Heart left ventricle (tissue), 13 donors: Measurements from ENCODE around the gene ASAP2.

Source experiments
- POLR2A ChIP-seq, 2 donors: fragments of 450-650 bp; IDR thresholded peaks; one replicate each; pipeline ENCODE4 v1.6.1; 2017; ENCODE audit warnings: antibody characterized with exemption in 2 of 2, mild to moderate bottlenecking in 2 of 2, moderate library complexity in 2 of 2
- TF ChIP-seq, protein P1 (sequence below), 12 donors: fragments of 200-600 bp; sonication (generic) in 4 of 12; IDR thresholded peaks; one replicate each; pipeline versions ENCODE4 v1.5.0 to v1.8.0; 2018 to 2022; ENCODE audit warnings: antibody characterized with exemption in 12 of 12, mild to moderate bottlenecking in 5 of 12
- donor health status: ischemic (EF 13 %, LVEDD 7.1; RV severe dilation, severe dysfunction).
- donor health status: DM: no; HTN: yes; CAD: no.
- donor health status: DM: no; HTN: no; CAD: no.
- donor health status: ischemic (EF 25% LVEDD 6.9; RV normal size, moderate dysfunction).
- donor health status: ischemic (EF 25% LVEDD 5.7; RV mildly dilated, moderate dysfunction).
- donor health status: ischemic (EF 35%, LVEDD 5.7; RV mildly dilated, moderate dysfunction).
- donor health status: nonischemic (EF 11% LVEDD 7.7; RV severe dilation, severe dysfunction).
- donor health status: DM: yes; HTN: yes; CAD: no.
- donor health status: PGD.
- donor health status: ischemic (EF 29% LVEDD 5.4; RV normal size, mild dysfunction).
- donor health status: nonischemic (EF 23%, LVEDD 6.1; RV moderate dilation, normal function).

DNA sequence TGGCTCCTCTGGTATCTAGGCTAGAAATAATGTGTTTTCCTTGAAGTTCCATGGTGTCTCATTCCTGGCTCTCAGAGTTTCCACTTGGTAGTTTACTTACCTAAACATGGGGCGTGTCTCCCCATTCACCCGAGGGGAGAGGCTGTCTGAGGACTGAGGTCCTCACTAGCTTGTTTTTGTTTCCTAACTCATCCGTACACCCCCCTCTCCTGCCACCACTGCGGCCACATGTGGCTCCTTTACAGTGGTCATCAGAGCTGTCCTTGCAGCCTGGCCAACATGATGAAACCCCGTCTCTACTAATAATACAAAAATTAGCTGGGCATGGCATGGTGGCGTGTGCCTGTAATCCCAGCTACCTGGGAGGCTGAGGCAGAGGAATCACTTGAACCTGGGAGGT lies 106.0 kb downstream of the ASAP2 start:
- TF ChIP-seq, protein P1, sequence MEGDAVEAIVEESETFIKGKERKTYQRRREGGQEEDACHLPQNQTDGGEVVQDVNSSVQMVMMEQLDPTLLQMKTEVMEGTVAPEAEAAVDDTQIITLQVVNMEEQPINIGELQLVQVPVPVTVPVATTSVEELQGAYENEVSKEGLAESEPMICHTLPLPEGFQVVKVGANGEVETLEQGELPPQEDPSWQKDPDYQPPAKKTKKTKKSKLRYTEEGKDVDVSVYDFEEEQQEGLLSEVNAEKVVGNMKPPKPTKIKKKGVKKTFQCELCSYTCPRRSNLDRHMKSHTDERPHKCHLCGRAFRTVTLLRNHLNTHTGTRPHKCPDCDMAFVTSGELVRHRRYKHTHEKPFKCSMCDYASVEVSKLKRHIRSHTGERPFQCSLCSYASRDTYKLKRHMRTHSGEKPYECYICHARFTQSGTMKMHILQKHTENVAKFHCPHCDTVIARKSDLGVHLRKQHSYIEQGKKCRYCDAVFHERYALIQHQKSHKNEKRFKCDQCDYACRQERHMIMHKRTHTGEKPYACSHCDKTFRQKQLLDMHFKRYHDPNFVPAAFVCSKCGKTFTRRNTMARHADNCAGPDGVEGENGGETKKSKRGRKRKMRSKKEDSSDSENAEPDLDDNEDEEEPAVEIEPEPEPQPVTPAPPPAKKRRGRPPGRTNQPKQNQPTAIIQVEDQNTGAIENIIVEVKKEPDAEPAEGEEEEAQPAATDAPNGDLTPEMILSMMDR (IDR thresholded peaks at IDR 0.05), result no peak
- no peak for TF ChIP-seq POLR2A (IDR thresholded peaks at IDR 0.05)
